ENCODE data around the gene SHISA9.

Gene SHISA9

DNA sequence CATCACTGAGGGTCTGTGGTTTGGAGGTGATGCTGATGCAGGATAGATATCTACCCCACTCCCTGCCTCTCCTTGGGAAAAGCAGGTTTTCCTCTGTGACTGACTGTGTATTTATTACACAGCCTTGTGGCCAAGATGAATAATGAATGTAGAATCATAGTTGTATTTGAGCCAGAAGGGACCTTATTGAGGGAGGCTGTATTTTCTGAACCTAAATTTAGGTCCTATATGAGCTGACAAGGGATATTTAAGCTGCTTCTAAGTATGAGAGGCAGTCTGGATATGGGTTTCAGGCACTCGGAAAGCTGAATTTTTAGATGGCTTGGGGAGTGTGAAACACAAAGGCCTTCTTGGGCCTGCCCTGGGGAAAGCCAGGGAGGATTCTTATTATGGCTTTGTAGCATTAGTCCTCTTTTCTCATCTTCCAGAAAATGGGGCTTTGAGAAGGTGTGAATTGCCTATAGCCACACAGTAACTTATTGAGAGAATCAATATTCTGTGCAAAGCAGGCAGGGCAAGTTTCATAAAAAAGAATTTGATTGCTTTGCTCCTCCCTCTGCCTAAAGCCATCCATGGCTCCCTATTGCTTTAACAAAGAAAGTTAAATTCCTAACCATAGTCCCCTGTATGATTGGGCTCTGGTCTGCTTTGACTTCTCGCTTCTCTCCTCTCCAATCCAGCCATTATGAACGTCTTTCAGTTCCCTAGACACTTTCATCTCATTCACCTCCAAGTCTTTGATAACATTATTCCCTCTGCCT lies 144.8 kb downstream of the SHISA9 start:
- no peak for TF ChIP-seq CTCF (IDR thresholded peaks at IDR 0.05; ENCODE audit: insufficient read depth, low read depth, low read length, missing control alignments)
- no peak overlapping the region for H3K4me3 ChIP-seq (ENCODE audit: low read length)
- DNase-seq (ENCODE audit: low read depth) = no peak

- no peak overlapping the region for H3K4me3 ChIP-seq (ENCODE audit: low read length)
- DNase-seq (ENCODE audit: low read depth) = no peak
These were observed 145.9 kb downstream of the SHISA9 start for GRCh38 chr16:13047276-13047675.

DNA sequence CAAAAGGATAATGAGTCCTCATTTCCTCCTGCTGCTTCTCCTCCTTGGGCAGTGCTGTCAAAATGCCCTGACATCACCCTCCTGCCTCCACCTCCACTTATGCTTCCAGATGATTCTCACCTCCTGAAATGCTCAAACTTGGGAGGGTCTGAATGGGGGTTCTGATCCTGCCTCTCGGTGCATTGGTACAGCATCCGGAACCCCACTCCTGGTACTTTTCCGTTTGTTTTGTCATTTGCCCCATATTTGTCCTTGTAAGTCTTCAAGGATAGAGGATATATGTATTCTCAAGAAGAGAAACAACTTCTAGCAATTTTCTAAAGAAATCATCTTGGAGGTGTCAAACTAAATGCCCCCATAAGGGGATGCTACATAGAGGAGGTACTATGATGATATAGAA lies 148.3 kb downstream of the SHISA9 start:
- TF ChIP-seq CTCF (IDR thresholded peaks at IDR 0.05; ENCODE audit: insufficient read depth, low read depth, low read length, missing control alignments) = no peak
- DNase-seq (ENCODE audit: low read depth) = no peak
- H3K4me3 ChIP-seq (ENCODE audit: low read length) = no peak overlapping the region

More at GRCh38 chr16:13047276-13047675, 145.9 kb downstream of the SHISA9 start:
- TF ChIP-seq CTCF (IDR thresholded peaks at IDR 0.05; ENCODE audit: insufficient read depth, low read depth, low read length, missing control alignments) = no peak

- no peak for DNase-seq (ENCODE audit: low read depth)
- TF ChIP-seq CTCF (IDR thresholded peaks at IDR 0.05; ENCODE audit: insufficient read depth, low read depth, low read length, missing control alignments) = no peak
- H3K4me3 ChIP-seq (ENCODE audit: low read length) = no peak overlapping the region
These were observed 151.0 kb downstream of the SHISA9 start for GRCh38 chr16:13052431-13052830.

- no peak for TF ChIP-seq CTCF (IDR thresholded peaks at IDR 0.05; ENCODE audit: insufficient read depth, low read depth, low read length, missing control alignments)
- H3K4me3 ChIP-seq (ENCODE audit: low read length) = no peak overlapping the region
- DNase-seq (ENCODE audit: low read depth) = no peak
These were observed 154.1 kb downstream of the SHISA9 start for GRCh38 chr16:13055480-13055879.

DNA sequence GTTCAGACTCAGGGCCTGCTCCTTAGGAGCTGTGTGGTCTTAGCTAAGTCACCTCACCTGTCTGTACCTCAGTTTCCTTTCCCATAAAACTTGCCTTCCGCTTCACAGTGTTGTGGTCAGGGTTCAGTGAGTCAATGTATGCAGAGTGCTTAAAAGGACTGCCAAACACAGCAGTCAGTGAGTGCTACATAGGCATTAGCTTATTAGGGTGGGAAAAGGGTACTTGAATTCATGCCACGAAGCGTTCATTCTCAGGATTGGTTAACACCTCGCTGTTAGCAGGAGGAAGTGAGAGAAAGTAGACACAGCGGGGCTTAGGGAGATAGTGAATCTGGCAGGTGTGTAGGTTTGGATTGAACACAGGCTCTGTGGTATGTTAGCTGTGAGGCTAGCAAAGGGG lies 155.2 kb downstream of the SHISA9 start:
- DNase-seq (ENCODE audit: low read depth) = no peak
- no peak overlapping the region for H3K4me3 ChIP-seq (ENCODE audit: low read length)
- TF ChIP-seq CTCF (IDR thresholded peaks at IDR 0.05; ENCODE audit: insufficient read depth, low read depth, low read length, missing control alignments) = no peak

GRCh38 chr16:13060932-13061331 lies 159.5 kb downstream of the SHISA9 start:
- TF ChIP-seq CTCF (IDR thresholded peaks at IDR 0.05; ENCODE audit: insufficient read depth, low read depth, low read length, missing control alignments) = no peak
- H3K4me3 ChIP-seq (ENCODE audit: low read length) = no peak overlapping the region

More at GRCh38 chr16:13060932-13061331, 159.5 kb downstream of the SHISA9 start:
- DNase-seq (ENCODE audit: low read depth) = no peak

All from epithelial cell of esophagus (primary cell).